Prostate gland (tissue), 2 donors: ENCODE data around the gene LIX1L.

Experiments used
- POLR2A ChIP-seq: fragments of 450-650 bp; IDR thresholded peaks from one replicate; pipeline ENCODE4 v1.6.1; 2016; ENCODE audit warnings: antibody characterized with exemption, mild to moderate bottlenecking
- POLR2AphosphoS5 ChIP-seq: sonication (generic); formaldehyde crosslinking; IDR thresholded peaks from one replicate; pipeline ENCODE4 v1.6.1; 2017; ENCODE audit warnings: antibody characterized with exemption
- TF ChIP-seq, protein P1 (sequence below), 4 experiments: fragments of 200-600 bp in 2 of 4; fragments of 450-650 bp in 2 of 4; sonication (generic) in 2 of 4; IDR thresholded peaks; 1 replicate in 3 of 4; 2 replicates in 1 of 4; pipeline ENCODE4 v1.5.1; 2016 to 2019; ENCODE audit warnings: antibody characterized with exemption in 4 of 4, mild to moderate bottlenecking in 2 of 4, moderate library complexity in 2 of 4

DNA sequence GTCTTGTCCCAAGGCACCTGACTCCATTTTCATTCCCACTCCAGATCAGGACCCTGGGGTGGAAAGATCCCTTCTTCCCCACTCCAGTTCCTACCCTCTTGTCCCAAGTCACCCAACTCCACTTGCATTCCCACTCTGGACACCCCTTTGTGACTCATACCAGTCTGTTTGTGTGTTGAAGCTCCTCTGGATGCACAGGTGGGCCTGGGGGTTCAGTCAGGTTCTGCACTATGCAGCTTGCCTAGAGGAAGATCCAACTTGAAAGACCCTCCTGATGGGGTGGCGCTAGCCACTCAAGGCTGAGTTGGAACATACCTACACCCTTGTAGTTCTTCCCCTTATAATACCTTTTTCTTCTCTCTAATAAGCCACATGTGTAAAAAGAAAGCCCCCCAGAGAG lies 62.3 kb downstream of the LIX1L start:
- TF ChIP-seq, protein P1, sequence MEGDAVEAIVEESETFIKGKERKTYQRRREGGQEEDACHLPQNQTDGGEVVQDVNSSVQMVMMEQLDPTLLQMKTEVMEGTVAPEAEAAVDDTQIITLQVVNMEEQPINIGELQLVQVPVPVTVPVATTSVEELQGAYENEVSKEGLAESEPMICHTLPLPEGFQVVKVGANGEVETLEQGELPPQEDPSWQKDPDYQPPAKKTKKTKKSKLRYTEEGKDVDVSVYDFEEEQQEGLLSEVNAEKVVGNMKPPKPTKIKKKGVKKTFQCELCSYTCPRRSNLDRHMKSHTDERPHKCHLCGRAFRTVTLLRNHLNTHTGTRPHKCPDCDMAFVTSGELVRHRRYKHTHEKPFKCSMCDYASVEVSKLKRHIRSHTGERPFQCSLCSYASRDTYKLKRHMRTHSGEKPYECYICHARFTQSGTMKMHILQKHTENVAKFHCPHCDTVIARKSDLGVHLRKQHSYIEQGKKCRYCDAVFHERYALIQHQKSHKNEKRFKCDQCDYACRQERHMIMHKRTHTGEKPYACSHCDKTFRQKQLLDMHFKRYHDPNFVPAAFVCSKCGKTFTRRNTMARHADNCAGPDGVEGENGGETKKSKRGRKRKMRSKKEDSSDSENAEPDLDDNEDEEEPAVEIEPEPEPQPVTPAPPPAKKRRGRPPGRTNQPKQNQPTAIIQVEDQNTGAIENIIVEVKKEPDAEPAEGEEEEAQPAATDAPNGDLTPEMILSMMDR (IDR thresholded peaks at IDR 0.05): no peak
- TF ChIP-seq POLR2A: no peak
- TF ChIP-seq POLR2AphosphoS5: no peak
